ENCODE results near the gene SCNN1B.

DNA sequence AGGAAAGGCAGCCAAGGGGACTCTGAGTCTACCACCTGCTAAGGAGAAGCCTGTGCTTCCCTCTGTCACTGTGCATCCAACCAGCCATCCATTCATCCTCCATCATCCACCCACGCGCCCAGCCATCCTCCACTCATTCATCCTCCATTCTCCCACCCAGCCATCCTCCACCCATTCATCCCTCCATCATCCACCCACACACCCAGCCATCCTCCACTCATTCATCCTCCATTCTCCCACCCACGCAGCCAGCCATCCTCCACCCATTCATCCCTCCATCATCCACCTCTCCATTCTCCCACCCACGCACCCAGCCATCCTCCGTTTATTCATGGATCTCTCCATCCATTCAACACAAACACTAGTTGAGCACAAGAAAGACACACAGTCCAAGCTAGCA, 76.8 kb downstream of the SCNN1B start:
- TF ChIP-seq POLR2A (IDR thresholded peaks at IDR 0.05), result no peak
- TF ChIP-seq, protein P1, sequence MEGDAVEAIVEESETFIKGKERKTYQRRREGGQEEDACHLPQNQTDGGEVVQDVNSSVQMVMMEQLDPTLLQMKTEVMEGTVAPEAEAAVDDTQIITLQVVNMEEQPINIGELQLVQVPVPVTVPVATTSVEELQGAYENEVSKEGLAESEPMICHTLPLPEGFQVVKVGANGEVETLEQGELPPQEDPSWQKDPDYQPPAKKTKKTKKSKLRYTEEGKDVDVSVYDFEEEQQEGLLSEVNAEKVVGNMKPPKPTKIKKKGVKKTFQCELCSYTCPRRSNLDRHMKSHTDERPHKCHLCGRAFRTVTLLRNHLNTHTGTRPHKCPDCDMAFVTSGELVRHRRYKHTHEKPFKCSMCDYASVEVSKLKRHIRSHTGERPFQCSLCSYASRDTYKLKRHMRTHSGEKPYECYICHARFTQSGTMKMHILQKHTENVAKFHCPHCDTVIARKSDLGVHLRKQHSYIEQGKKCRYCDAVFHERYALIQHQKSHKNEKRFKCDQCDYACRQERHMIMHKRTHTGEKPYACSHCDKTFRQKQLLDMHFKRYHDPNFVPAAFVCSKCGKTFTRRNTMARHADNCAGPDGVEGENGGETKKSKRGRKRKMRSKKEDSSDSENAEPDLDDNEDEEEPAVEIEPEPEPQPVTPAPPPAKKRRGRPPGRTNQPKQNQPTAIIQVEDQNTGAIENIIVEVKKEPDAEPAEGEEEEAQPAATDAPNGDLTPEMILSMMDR (IDR thresholded peaks at IDR 0.05), result no peak
